ENCODE data around the gene BCKDK. TPM values are rescaled to one million over a fixed set of nuclear protein-coding genes. Genes with fewer than 3 reads are reported as not detected.
"Not testable (repeated sequence)": the region's sequence is repeated elsewhere in the genome, so short reads cannot be mapped to it uniquely, and the experiment has no call there.

The BCKDK gene
- total and polyA plus RNA-seq, 2 donors (not counting 3 experiments of a cell fraction or from before 2014, with no cell fraction given), result 57.8 to 78.3 TPM

GRCh38 chr16:31138621-31139578 is 30.7 kb downstream of the BCKDK start:
- DNase-seq (ENCODE audit: low read depth, low spot score) (peak; percentile 76), FAIRE-seq (peak; percentile 92)
- no peaks in the 10 kb centered on the region for H3K9me1 ChIP-seq (replicated peaks; ENCODE audit: control insufficient read depth, extremely low read depth, insufficient read depth, low read length)
- H3K27me3 ChIP-seq (ENCODE audit: control insufficient read depth in 2 of 2, insufficient read depth in 2 of 2, low read length in 2 of 2), result no peaks in the 10 kb centered on the region
- H3K9ac ChIP-seq (replicated peaks; ENCODE audit: extremely low read depth, insufficient read depth, low read length), result no peak overlapping the region
- H3K9me3 ChIP-seq (replicated peaks; ENCODE audit: control insufficient read depth, insufficient read depth, low read length), result no peaks in the 10 kb centered on the region
- peak overlapping the region; percentile 24 for H3K27ac ChIP-seq (ENCODE audit: insufficient read depth, low read depth, low read length)
- H3K79me2 ChIP-seq (ENCODE audit: control insufficient read depth, insufficient read depth, low read length), result no peaks in the 10 kb centered on the region
- H3K4me3 ChIP-seq (replicated peaks in 1 of 3; ENCODE audit: insufficient read depth in 1 of 3, low read depth in 1 of 3, low read length in 3 of 3), result peak overlapping the region in 1 of 3 experiments; percentile 16
- H2AFZ ChIP-seq (ENCODE audit: low read depth, low read length), result peak overlapping the region; percentile 46
- no peaks in the 10 kb centered on the region for H3K36me3 ChIP-seq (ENCODE audit: control insufficient read depth in 2 of 2, extremely low read depth in 1 of 2, insufficient read depth in 2 of 2, low read length in 2 of 2)
- ChIA-PET POLR2A (interaction anchor here (1.7 kb wide), 1 partner anchor 22 kb away, joined by 5 read pairs; the partner anchor contains the start of gene KAT8), CTCF (interaction anchor here (0.7 to 1.7 kb wide), 2 partner anchors 154 to 332 kb away, joined by 3 to 4 read pairs; partner anchors contain the start of gene HSD3B7)
- intact Hi-C loops (cut with micrococcal nuclease) (no loop called here), dilution Hi-C loops (cut with MboI; ENCODE audit: extremely low pct_ligation_motif_present, low sequenced_read_pairs) (no loop called here)
- H4K20me1 ChIP-seq (replicated peaks; ENCODE audit: control insufficient read depth, extremely low read depth, insufficient read depth, low read length), result no peaks in the 10 kb centered on the region
- H3K4me1 ChIP-seq (ENCODE audit: control insufficient read depth, extremely low read depth, insufficient read depth, low read length), result peaks cover 13% of the 10 kb centered on the region
- TF ChIP-seq POLR2AphosphoS5 (IDR thresholded peaks at IDR 0.05; ENCODE audit: insufficient read depth, low read depth, low read length) (peak; percentile 84), POLR2A (IDR thresholded peaks at IDR 0.05; ENCODE audit: low read depth, low read length) (peak; percentile 41), MYC (IDR thresholded peaks at IDR 0.05; ENCODE audit: low read depth, low read length) (peak; percentile 88), GATA2 (IDR thresholded peaks at IDR 0.05; ENCODE audit: insufficient read depth, insufficient read length, low read depth, low read length) (peak; percentile 76), FOS (IDR thresholded peaks at IDR 0.05; ENCODE audit: borderline replicate concordance, insufficient read depth, low read length) (peak; percentile 81), EZH2 (IDR thresholded peaks at IDR 0.05; ENCODE audit: borderline replicate concordance, low read depth, low read length, severe bottlenecking) (no peak), JUN (IDR thresholded peaks at IDR 0.05; ENCODE audit: borderline replicate concordance, insufficient read depth, insufficient read length, low read depth) (peak; percentile 39)
- TF ChIP-seq, protein P1, sequence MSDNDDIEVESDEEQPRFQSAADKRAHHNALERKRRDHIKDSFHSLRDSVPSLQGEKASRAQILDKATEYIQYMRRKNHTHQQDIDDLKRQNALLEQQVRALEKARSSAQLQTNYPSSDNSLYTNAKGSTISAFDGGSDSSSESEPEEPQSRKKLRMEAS (IDR thresholded peaks at IDR 0.05; ENCODE audit: insufficient read depth, insufficient read length), result peak; percentile 61
- TF ChIP-seq, protein P2, sequence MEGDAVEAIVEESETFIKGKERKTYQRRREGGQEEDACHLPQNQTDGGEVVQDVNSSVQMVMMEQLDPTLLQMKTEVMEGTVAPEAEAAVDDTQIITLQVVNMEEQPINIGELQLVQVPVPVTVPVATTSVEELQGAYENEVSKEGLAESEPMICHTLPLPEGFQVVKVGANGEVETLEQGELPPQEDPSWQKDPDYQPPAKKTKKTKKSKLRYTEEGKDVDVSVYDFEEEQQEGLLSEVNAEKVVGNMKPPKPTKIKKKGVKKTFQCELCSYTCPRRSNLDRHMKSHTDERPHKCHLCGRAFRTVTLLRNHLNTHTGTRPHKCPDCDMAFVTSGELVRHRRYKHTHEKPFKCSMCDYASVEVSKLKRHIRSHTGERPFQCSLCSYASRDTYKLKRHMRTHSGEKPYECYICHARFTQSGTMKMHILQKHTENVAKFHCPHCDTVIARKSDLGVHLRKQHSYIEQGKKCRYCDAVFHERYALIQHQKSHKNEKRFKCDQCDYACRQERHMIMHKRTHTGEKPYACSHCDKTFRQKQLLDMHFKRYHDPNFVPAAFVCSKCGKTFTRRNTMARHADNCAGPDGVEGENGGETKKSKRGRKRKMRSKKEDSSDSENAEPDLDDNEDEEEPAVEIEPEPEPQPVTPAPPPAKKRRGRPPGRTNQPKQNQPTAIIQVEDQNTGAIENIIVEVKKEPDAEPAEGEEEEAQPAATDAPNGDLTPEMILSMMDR (IDR thresholded peaks at IDR 0.05; ENCODE audit: extremely low read depth in 1 of 2, insufficient read depth in 1 of 2, low read depth in 1 of 2, low read length in 2 of 2), result no peak
- peak overlapping the region; percentile 8 for H3K4me2 ChIP-seq (ENCODE audit: insufficient read depth, low read length)
- BruUV-seq (replicated peaks), result TSS peak; percentile 27

GRCh38 chr16:31141071-31141469 is 32.9 kb downstream of the BCKDK start:
- H4K20me1 ChIP-seq (replicated peaks; ENCODE audit: control insufficient read depth, extremely low read depth, insufficient read depth, low read length); H3K4me3 ChIP-seq (replicated peaks in 1 of 3; ENCODE audit: insufficient read depth in 1 of 3, low read depth in 1 of 3, low read length in 3 of 3); dilution Hi-C loops (cut with MboI; ENCODE audit: extremely low pct_ligation_motif_present, low sequenced_read_pairs); FAIRE-seq; H3K9me1 ChIP-seq (replicated peaks; ENCODE audit: control insufficient read depth, extremely low read depth, insufficient read depth, low read length); BruUV-seq (replicated peaks); H2AFZ ChIP-seq (ENCODE audit: low read depth, low read length); H3K4me2 ChIP-seq (ENCODE audit: insufficient read depth, low read length); H3K36me3 ChIP-seq (ENCODE audit: control insufficient read depth in 2 of 2, extremely low read depth in 1 of 2, insufficient read depth in 2 of 2, low read length in 2 of 2); H3K27ac ChIP-seq (ENCODE audit: insufficient read depth, low read depth, low read length); POLR2A ChIA-PET; DNase-seq (ENCODE audit: low read depth, low spot score); H3K9me3 ChIP-seq (replicated peaks; ENCODE audit: control insufficient read depth, insufficient read depth, low read length); H3K79me2 ChIP-seq (ENCODE audit: control insufficient read depth, insufficient read depth, low read length); H3K27me3 ChIP-seq (ENCODE audit: control insufficient read depth in 2 of 2, insufficient read depth in 2 of 2, low read length in 2 of 2); H3K9ac ChIP-seq (replicated peaks; ENCODE audit: extremely low read depth, insufficient read depth, low read length): not testable (repeated sequence)
- peaks cover 13% of the 10 kb centered on the region for H3K4me1 ChIP-seq (ENCODE audit: control insufficient read depth, extremely low read depth, insufficient read depth, low read length)
- intact Hi-C loops (cut with micrococcal nuclease), result loop anchor here (5.0 kb wide), 1 partner anchor 34 kb away; the partner anchor contains the start of gene BCKDK
- CTCF ChIA-PET, result interaction anchor here (1.6 to 2.6 kb wide), 2 partner anchors 49 to 206 kb away, joined by 3 to 7 read pairs; no protein-coding TSS in a partner anchor

Measured in endothelial cell of umbilical vein (primary cell).